Astrocyte of the cerebellum (primary cell): ENCODE measurements around the gene SPP2.

Experiments
- DNase-seq: peaks from one replicate; pipeline ENCODE4 v3.0.0-alpha.2; 2011; ENCODE audit warnings: low read depth
- H3K4me3 ChIP-seq: 2 replicates; pipeline ENCODE4 v1.5.1; 2011; ENCODE audit warnings: mild to moderate bottlenecking, low read depth, low read length, moderate library complexity
- in situ Hi-C: cut with HindIII; loops from 2 replicates; pipeline ENCODE4 v1.10.0; 2017; ENCODE audit warnings: low sequenced_read_pairs
- TF ChIP-seq, protein P1 (sequence below): IDR thresholded peaks from 2 replicates; pipeline ENCODE4 v1.5.1; 2012; ENCODE audit warnings: low read length, low read depth, moderate library complexity, mild to moderate bottlenecking; ENCODE audit errors: missing control alignments

The SPP2 gene

DNA sequence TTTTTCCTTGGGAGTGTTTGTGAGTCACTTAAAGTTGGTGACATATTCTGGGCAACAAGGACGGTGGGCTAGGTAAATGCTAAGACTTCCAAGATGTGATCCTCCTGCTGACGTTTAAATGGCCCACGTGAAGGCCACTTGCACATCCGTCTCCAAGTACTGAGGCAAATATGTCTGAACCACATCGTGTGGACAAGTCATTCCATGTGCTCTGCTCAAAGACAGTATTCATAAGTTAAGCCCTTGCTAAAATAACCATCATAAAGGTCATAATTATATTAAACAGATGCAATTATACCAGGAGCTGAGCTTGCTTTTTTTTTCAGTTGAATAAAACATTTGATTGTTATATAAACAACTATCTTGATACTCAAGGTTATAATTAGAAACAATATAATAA lies 44.8 kb downstream of the SPP2 start:
- no peak for DNase-seq
- TF ChIP-seq, protein P1, sequence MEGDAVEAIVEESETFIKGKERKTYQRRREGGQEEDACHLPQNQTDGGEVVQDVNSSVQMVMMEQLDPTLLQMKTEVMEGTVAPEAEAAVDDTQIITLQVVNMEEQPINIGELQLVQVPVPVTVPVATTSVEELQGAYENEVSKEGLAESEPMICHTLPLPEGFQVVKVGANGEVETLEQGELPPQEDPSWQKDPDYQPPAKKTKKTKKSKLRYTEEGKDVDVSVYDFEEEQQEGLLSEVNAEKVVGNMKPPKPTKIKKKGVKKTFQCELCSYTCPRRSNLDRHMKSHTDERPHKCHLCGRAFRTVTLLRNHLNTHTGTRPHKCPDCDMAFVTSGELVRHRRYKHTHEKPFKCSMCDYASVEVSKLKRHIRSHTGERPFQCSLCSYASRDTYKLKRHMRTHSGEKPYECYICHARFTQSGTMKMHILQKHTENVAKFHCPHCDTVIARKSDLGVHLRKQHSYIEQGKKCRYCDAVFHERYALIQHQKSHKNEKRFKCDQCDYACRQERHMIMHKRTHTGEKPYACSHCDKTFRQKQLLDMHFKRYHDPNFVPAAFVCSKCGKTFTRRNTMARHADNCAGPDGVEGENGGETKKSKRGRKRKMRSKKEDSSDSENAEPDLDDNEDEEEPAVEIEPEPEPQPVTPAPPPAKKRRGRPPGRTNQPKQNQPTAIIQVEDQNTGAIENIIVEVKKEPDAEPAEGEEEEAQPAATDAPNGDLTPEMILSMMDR, result no peak
- in situ Hi-C loops, result no loop called here
- no peak overlapping the region for H3K4me3 ChIP-seq

DNA sequence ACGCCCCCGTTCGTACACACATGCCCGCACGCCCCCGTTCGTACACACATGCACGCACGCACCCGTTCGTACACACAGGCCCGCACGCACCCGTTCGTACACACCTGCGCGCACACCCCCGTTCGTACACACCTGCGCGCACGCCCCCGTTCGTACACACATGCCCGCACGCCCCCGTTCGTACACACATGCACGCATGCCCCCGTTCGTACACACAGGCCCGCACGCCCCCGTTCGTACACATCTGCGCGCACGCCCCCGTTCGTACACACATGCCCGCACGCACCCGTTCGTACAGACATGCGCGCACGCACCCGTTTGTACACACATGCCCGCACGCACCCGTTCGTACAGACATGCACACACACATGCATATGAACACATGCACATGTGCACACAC lies 45.7 kb downstream of the SPP2 start:
- no peak overlapping the region for H3K4me3 ChIP-seq
- TF ChIP-seq, protein P1, result no peak
- in situ Hi-C loops, result no loop called here
- no peak for DNase-seq

DNA sequence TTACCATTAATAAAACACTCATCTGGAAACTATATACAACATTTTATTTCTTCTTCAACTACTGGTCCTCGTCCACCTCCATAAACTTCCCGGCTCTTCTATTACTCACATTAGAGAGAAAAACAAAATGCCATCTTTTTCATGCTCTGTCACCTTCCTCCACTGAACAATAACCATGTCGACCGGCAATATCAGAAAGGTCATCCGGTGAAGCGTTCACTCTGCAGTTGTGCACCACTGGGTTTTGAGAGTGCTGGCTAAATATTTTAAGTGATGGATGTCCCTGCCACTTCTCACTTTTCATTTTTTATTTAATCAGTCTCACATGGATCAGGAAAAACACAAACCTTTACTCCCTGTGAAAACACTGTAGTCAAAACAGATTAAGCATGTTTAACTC lies 48.2 kb downstream of the SPP2 start:
- H3K4me3 ChIP-seq, result no peak overlapping the region
- TF ChIP-seq, protein P1, result no peak
- no peak for DNase-seq
- in situ Hi-C loops, result no loop called here

DNA sequence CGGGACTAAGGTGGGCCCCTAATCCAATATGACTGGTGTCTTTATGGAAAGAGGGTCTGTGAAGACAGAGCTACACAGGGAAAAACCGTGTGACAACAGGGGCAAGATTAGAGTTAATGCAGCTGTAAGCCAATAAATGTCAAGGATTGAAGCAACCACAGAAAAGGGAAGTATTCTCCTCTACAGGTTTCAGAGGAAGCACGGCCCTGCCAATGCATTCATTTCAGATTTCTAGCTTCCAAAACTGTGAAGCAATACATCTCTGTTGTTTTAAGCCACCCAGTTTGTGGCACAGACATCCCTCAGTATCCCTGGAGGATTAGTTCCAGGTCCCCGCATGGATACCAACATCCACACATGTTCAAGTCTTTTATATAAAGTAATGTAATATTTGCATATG lies 48.8 kb downstream of the SPP2 start:
- in situ Hi-C loops, result no loop called here

DNA sequence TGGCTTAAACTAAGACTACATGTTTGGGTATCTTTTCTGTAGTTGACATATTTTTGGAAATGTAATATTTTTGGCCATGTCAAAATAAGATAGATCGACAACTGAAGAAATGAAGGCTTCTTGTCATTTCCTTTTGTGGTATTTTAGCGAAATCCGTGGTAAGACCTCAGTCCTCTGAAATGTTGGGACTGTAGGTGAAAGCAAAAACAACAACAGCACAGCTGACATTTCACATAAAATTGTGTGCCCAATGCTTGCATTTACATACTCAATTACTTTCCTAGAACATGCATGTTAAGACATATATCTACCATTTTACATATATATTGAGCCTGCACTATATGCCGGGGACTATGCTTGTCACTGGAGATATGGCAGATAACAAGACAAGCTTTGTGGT lies 50.2 kb downstream of the SPP2 start:
- in situ Hi-C loops, result no loop called here
- TF ChIP-seq, protein P1, result no peak

More for the DNA sequence above, 48.8 kb downstream of the SPP2 start:
- H3K4me3 ChIP-seq, result no peak overlapping the region
- TF ChIP-seq, protein P1, result no peak
- no peak for DNase-seq

DNA sequence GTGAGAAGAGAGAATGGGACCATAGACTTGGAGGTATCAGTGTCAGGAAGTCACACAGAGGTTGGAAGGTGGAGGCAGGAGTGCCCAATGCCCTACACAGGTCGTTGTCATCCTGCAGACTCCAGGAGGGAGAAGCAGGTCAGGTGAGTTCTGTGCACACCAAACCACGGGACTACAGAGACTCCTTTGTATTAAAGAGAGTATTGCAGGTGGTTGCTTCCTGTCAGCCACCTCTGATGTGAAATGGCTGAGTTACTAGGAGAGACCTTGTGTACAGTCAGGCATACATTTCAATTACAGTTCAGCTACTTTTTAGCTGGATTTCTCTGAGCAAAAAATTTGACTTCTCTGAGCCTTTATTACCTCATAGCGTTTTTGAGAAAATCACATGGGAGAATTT lies 51.6 kb downstream of the SPP2 start:
- no peak for DNase-seq
- H3K4me3 ChIP-seq, result no peak overlapping the region
- in situ Hi-C loops, result no loop called here
- TF ChIP-seq, protein P1, result no peak

More for the DNA sequence above, 50.2 kb downstream of the SPP2 start:
- no peak overlapping the region for H3K4me3 ChIP-seq
- DNase-seq, result no peak

DNA sequence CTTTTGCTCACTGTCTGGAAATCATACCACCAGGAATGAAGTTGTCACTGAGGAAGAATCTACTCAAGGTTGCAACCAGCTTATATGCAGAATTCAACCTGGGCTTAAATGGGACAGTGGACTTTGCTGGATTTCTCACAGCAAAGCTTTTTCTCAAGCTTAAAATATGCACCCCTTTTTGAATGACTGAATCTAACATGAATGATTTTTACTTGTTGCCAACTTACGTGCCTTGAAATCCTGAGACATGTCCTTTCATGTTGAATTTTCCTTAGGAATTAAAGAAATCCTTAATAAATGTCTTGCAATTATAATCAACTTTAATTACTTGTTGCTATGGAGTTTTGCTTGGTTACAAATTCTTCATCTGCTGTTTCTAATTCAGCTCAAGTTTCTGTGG lies 57.4 kb downstream of the SPP2 start:
- DNase-seq, result no peak
- TF ChIP-seq, protein P1, result no peak
- in situ Hi-C loops, result loop anchor here (5.0 kb wide), 1 partner anchor 46 kb away; no protein-coding TSS in a partner anchor
- H3K4me3 ChIP-seq, result no peak overlapping the region
